ENCODE results near the gene APOA1. TPM values are rescaled to one million over a fixed set of nuclear protein-coding genes. Genes with fewer than 3 reads are reported as not detected.

Gene APOA1
- total RNA-seq, 4 donors from 2014 or later: 2.2 to 23.2 (median 8.3) TPM

GRCh38 chr11:116832350-116833290, 4.8 kb downstream of the APOA1 start:
- Histone ChIP-seq H3K4me1 (peaks cover 34 to 45% of the 10 kb centered on the region in 2 donors), H3K27me3 (no peaks in the 10 kb centered on the region), H3K4me3 (replicated peaks in 1 of 3) (no peak overlapping the region), H3K27ac (no peak overlapping the region), H3K9me3 (no peaks in the 10 kb centered on the region), H3K36me3 (no peaks in the 10 kb centered on the region)
- no peak for DNase-seq
- intact Hi-C loops (cut with DNase I): no loop called here
- TF ChIP-seq, protein P1, sequence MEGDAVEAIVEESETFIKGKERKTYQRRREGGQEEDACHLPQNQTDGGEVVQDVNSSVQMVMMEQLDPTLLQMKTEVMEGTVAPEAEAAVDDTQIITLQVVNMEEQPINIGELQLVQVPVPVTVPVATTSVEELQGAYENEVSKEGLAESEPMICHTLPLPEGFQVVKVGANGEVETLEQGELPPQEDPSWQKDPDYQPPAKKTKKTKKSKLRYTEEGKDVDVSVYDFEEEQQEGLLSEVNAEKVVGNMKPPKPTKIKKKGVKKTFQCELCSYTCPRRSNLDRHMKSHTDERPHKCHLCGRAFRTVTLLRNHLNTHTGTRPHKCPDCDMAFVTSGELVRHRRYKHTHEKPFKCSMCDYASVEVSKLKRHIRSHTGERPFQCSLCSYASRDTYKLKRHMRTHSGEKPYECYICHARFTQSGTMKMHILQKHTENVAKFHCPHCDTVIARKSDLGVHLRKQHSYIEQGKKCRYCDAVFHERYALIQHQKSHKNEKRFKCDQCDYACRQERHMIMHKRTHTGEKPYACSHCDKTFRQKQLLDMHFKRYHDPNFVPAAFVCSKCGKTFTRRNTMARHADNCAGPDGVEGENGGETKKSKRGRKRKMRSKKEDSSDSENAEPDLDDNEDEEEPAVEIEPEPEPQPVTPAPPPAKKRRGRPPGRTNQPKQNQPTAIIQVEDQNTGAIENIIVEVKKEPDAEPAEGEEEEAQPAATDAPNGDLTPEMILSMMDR (IDR thresholded peaks at IDR 0.05): no peak
- no peak for TF ChIP-seq POLR2A (IDR thresholded peaks at IDR 0.05)
- WGBS, 2 donors: 84 to 85% methylated on average over 10 to 11 of the region's 13 CpGs

GRCh38 chr11:116831790-116832349, 5.6 kb downstream of the APOA1 start:
- Histone ChIP-seq H3K9me3 (no peaks in the 10 kb centered on the region), H3K36me3 (no peaks in the 10 kb centered on the region), H3K4me1 (peaks cover 27 to 38% of the 10 kb centered on the region in 2 donors), H3K27me3 (no peaks in the 10 kb centered on the region), H3K27ac (no peak overlapping the region), H3K4me3 (replicated peaks in 1 of 3) (no peak overlapping the region)
- intact Hi-C loops (cut with DNase I): no loop called here
- 97% methylated on average over 6 to 7 of the region's 7 CpGs for WGBS, 2 donors
- no peak for DNase-seq
- TF ChIP-seq, protein P1 (IDR thresholded peaks at IDR 0.05): no peak
- no peak for TF ChIP-seq POLR2A (IDR thresholded peaks at IDR 0.05)

GRCh38 chr11:116830184-116830912, 7.1 kb downstream of the APOA1 start:
- intact Hi-C loops (cut with DNase I): no loop called here
- H3K27me3 ChIP-seq: no peaks in the 10 kb centered on the region
- no peaks in the 10 kb centered on the region for H3K9me3 ChIP-seq
- H3K4me1 ChIP-seq: peaks cover 17 to 25% of the 10 kb centered on the region in 2 donors
- H3K36me3 ChIP-seq: no peaks in the 10 kb centered on the region
- H3K27ac ChIP-seq: no peak overlapping the region
- no peak for TF ChIP-seq POLR2A (IDR thresholded peaks at IDR 0.05)
- TF ChIP-seq, protein P1 (IDR thresholded peaks at IDR 0.05): no peak
- 93 to 95% methylated on average over 12 to 15 of the region's 17 CpGs for WGBS, 2 donors
- DNase-seq: no peak
- H3K4me3 ChIP-seq (replicated peaks in 1 of 3): no peak overlapping the region

GRCh38 chr11:116829525-116830183, 7.8 kb downstream of the APOA1 start, which contains the start of gene APOC3:
Gene APOC3 (plus strand): TSS chr11:116829907. CDS start chr11:116830583, 676 bp downstream.
- intact Hi-C loops (cut with DNase I): no loop called here
- peaks cover 10 to 18% of the 10 kb centered on the region in 2 donors for H3K4me1 ChIP-seq
- no peaks in the 10 kb centered on the region for H3K9me3 ChIP-seq
- WGBS, 2 donors: 66 to 68% methylated on average over 7 to 8 of the region's 9 CpGs
- no peaks in the 10 kb centered on the region for H3K27me3 ChIP-seq
- TF ChIP-seq POLR2A (IDR thresholded peaks at IDR 0.05): no peak
- TF ChIP-seq, protein P1 (IDR thresholded peaks at IDR 0.05): no peak
- H3K36me3 ChIP-seq: no peaks in the 10 kb centered on the region
- no peak within 1 kb of the TSS for H3K4me3 ChIP-seq (replicated peaks in 1 of 3)
- H3K27ac ChIP-seq: no peak within 1 kb of the TSS
- no peak for DNase-seq
